GM21447 (cell line): ENCODE measurements around the gene AGBL4.

ENCODE experiments used
- ATAC-seq: cut with Tn5 transposase; IDR thresholded peaks from one replicate; pipeline ENCODE4 v1.9.1; 2021; ENCODE audit not compliant: unreplicated experiment

Gene AGBL4

DNA sequence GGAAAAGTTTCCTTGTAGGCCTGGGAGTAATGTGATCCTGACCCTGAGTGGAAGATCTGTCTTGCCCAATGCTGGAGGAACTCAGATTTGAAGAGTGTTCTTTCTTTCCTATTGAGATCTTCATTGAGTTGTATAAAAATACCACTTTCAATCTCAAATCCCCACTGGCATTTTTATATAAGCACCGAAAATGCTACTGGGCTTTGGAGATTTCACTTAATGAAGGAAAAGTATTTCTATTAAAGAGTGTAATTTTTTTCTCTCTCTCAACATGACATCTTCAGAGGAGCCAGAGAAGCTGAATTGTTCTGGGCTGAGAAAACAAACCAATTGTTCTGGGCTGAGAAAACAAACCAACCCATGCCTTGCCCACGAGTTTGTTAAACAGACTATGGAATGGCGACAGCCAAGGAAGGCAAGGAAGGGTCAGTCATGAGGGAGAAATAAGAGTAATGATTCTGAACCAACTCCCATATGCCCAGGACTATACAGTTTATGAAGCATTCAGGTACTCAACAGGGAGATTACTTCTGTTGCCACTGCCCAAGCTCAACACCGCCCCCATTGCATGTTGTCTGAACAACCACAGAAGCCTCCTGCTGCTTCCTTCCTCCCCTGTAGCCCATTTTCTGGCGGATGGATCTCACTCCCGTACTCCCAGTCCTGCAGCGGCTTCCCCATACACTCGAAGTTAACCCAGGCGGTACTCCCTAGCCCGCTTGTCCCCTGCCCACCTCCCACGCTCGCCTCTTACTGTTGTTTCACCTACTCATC, 1350.2 kb downstream of the AGBL4 start:
- no peak for ATAC-seq

DNA sequence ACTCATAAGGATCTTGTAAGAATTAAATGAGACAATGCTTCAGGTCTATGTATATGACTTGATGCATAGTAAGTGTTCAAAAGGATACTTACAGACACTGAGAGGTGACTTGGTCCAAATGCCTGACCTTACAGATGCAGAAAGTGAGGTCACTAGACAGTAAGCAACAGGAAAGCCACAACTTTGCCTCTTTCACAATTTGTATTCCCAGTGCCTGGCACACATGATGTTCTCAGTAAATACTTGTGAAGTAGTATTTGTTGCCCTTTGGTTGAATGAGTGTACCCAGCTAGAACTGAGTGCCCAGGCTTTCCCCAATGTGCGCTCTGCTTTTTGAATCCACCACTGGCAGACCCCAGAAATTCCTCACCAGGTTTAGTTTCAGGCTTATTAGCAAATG, 1352.2 kb downstream of the AGBL4 start:
- no peak for ATAC-seq

DNA sequence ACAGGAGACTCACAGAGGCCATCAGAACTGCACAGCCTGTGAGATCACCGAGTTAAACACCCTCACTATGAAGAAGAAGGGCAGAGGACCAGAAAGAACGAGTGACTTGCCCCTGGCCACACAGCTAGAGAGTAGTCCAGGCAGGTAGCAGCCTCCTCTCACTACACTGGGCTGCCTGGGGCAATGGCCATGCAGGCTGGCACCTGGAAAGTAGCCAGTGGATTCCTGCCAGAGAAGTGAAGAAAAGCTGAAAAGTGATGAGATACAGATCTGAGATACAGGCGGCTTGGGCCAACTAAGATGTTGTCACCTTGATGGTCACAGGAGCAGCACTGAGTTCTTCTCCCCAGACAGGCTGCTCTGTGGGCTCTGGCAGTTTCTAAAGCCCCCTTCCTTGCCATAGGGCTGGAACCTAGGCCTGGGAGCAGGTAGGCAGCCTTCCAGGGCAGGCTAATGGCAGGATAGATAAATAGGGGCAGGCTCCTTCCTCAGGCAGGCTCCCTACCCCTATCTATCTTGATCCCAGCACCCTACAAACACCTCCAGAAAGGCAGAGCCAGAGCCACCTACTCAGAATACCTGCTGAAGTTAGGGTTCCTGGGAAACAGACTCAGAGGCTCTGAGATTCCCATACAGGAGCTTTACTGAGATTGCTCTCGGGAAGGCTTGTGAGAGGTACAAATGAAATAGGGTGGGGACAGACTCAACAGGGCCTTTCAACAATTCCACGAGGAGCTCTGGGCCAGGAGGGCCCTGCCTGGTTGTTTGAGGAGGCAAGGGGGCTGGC, 1353.3 kb downstream of the AGBL4 start:
- ATAC-seq: no peak

DNA sequence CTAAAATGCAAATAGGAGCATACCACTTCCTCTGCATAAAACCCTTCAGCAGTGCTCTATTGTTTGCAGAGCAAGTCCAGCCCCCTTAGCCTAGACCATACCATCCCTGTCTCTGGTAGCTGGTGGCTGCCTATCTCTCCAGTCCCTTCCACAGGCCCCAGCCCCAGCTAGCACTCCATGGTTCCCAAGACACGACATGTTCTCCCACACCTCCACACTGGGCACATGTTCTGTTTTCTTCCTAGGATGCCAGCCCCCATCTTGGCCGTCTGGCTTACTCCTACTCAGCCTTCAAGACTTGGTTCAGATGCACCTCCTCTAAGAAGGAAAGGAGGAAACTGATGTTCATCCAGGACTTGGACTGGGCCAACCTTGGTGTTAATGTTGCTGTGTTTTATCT, 1355.4 kb downstream of the AGBL4 start:
- ATAC-seq: no peak

DNA sequence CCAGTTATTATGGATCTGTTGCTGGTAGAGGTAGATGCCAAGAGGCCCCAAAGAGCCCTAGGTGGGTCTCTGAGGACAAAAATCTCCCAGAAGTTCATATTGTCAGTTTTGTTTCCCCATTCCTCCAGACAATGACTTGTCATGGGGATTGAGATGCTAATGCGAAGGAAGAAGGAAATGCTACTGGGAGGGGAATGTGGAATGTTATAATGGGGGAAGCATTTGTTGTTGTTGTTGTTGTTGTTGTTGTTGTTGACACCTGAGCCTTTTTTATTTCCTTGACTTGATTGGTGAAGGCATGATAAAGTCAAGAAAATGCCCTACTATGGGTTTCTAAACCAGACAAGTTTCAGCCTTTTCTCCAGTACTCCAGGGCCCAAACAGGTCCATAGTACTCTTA, 1356.0 kb downstream of the AGBL4 start:
- no peak for ATAC-seq

DNA sequence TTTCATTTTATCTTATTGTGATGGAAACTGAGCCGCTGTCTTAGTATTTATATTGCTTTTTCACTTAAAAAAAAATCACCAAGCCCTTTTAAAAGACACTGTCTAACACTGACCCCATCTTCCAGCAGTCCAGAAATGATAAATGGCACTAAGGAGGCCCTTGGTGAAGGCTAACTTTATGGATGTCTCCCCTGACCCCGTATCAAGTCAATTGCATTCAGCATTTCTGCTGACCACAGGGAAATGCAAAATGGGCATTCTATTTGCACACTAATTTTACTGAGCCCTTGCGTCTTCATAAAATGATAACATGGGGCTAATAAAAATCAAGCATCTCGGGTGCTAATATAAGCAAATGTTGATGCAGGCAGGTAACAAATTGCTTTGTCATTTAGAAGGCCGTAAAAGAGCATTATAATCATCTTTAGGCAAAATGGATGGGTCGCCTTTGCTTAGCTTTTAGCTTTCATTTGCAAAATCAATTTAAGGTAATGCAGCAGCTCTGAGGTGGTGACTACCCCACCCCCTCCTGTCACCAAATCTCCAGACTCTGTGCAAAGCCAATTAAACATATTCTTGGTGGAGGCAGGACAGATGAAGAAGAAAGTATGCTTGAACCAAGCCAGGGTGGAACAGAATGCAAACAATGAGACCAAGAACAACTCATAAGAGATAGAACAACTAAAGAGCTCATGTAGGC, 1357.9 kb downstream of the AGBL4 start:
- ATAC-seq: no peak

DNA sequence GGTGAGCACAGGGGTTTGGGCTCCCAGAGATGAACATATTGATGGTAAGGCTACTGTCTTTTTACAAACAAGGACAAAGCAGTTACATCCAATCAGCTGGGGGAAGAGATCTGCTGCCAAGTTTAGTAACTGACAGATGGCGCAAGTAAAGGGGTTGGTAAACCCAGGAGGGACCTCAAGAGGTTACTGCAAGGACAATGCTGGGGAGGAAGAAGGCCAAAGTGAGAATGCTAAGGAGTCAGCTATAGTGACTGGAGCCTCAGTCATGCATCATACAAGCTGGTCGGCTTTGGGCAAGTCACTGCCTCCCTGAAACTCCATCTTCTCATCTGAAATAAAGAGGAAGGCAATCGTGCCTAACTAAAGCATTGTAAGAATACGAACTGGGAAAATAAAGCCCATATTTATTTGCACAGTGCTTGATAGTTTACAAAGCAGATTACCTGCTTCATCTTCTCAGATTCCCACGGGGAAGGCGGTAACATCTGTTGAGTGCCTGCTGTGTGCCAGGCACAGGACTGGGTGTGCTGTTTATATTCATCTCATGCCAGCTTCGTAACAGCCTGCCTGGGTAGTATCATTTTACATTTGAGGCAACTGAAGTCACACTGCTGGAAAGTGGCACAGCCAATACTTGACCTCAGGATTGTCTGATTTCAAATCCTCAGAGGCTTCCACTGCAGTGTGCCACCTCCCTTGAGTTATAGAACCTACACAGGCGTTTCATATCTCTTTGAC, 1361.9 kb downstream of the AGBL4 start:
- ATAC-seq: no peak

DNA sequence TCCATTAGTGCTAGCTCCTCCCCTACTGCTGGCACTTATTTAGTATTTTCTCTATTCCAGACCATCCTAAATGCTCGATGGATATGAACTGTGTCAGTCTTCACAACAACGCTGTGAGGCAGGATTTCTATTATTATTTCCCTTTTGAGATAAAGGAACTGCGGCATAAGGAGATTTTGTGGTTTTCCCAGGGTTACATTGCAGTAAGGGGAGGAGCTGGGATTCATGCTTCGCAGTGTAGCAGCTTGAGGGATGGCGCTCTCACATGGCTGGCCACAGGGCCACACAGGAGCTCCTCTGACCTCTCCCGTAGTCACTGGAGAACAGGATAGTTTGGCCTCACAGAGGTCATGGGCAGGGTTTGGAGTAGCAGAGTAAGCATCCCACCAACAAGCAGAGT, 1364.0 kb downstream of the AGBL4 start:
- no peak for ATAC-seq

DNA sequence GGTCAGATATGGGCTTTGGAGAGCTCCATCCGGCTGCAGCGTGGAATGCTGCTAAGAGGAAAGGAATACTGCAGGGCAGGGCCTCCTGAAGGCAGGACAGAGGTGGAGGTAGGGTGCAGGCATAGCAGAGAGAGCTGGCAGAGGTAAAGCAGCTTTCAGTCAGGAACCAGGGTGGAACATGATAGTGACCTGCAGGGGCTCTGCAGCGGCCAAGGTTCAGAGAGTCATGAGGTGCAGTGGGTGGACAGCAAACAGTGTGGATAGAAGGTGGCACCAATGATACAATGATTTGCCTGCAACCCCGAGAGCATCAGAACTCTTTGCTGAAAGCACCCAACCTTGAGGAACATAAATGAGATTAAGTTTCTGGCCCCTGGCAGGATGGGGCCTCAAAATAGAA, 1366.3 kb downstream of the AGBL4 start:
- no peak for ATAC-seq

DNA sequence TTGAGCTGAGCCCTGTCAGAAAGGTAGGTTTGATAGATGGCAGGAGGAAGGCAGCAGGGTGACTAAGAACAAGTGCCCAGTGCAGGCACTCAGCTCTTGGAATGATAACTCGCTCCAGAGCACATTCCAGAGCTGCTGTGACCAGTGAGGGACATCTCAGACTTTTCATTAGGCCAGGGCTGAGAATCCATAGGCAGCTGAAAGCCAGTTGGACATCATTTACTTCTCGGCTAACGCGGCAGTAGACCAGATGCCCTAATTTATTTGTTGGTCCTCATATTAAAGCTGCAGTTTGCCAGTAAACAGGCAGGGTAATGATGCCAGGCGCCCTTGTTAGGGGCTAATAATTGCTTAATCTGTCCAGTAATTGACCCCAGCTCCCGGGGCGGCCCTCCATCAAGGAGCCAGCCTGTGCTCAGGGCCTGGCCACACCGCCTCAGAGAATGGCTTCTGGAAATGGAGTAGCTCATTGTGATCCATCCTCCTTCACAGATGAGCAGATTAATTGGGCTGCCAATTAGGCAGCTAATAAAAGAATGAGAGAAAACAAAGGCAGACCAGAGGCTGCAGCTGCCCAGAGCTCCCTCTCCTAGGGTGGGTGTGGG, 1369.0 kb downstream of the AGBL4 start:
- no peak for ATAC-seq

DNA sequence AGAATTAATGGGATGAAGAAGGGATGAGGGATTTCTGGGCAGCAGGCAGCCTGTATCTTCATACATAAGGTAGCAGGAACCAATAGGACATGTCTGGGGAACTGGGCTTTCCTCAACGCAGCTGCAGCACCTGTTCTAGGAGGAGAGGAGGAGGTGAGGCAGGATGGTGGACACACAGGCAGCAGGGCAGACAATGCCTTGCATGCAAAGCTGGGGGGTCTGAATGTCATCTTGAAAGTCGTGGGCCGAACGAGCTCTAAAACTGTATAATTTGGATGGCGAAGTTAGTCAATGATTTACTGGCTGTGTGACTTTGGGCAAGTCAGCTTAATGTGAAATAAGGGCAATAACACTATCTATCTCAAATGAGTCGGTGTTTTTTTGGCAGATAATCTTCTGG, 1371.4 kb downstream of the AGBL4 start:
- no peak for ATAC-seq

DNA sequence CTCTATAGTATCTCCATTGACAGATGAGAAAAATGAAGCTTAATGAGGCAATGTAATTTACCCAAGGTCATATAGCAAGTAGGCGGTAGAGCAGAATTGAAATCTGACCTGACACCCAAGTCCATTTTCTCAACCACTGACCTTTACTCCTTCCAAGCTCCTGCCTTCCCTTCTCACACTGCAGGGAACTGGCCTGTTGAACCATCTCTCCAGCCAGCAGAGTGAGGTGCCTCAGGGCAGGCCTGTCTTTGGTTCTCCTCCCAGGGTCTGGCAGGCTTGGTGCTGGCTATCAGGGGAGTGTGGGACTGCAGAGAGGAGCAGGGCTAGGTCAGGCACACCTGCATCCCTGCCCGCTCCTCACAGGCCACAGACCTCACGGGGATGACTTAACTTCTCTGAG, 1373.9 kb downstream of the AGBL4 start:
- no peak for ATAC-seq

DNA sequence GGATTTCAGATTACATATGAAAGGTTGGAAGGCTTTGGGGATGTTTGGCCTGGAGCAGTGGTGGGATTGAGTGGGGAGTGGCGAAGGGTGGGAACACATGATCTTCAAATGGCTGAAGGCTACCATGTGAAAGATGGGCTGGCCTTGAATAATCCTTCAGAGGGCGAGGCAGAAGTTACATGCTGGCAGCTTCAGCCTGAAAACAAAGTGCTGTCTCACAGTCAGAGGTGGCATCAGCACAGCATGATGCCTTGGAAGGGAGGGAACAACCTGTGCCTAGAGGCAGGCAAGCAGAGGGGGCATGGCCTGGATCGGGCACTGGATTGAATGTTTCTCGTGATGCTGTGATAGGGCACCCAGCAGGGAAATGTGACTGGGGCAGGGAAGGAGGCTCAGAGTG, 1377.9 kb downstream of the AGBL4 start:
- no peak for ATAC-seq

DNA sequence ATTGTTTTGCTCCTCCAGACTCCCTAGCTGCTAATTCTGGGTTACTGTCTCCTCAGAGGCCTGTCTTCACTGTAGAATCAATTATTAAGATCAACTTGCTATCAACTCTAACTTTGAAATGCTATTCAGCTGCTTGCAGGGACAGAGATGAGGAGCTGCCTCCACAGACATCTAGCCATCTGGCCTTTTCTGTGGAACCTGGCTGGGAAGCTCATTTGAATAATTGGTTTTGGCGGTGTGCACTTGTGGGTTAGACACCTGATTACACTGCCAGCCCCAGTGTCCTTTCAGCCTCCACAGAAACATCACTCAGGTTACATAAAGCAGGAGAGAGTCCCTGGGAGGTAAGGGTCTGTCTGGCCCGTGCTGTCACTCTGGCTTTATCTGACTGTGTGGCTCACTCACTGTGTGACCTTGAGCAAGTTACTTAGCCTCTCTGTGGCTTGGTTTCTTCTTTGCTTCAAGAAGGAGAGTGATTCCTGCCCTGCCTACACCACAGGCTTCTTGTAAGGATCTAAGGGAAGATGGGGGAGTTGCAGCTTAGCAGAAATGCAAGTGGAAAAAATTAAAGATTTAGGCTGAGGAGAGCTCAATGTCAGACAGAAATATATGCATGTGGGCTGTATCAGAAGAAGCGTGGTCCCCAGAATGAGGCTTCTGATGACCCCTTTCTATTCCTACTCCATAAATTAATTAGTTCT, 1378.7 kb downstream of the AGBL4 start:
- no peak for ATAC-seq

DNA sequence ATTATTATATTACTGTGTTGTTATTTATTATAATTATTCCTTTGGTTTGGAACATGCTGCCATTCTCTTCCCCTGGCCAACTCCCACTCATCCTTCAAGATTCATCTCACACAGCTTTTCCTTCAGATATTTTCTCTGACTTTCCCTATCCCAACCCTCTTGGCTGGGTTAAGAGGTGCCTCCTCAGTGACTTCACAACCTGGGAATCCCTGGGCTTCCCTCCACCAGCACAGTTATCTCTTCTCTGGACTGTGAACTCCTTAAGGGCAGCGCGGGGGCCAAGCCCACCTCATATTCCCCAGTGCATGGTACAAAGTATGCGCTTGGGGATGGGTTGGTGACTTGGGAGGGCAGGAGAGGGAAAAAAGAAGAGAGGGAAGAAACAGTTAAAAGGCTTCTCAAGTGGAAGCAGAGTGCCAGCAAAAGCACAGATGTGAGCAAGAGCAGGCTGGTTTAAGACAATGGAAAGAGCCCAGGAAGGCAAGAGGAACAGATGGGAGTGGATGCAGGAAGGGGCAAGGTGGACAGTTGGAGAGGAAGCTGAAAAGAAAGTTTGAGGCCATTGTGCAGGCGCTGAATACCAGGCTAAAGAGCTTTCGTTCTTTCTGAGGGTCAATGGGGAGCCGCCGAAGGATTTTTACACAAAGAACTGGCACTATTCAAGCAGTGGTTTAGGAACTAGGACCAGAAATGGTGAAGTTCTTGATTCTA, 1379.4 kb downstream of the AGBL4 start:
- no peak for ATAC-seq

DNA sequence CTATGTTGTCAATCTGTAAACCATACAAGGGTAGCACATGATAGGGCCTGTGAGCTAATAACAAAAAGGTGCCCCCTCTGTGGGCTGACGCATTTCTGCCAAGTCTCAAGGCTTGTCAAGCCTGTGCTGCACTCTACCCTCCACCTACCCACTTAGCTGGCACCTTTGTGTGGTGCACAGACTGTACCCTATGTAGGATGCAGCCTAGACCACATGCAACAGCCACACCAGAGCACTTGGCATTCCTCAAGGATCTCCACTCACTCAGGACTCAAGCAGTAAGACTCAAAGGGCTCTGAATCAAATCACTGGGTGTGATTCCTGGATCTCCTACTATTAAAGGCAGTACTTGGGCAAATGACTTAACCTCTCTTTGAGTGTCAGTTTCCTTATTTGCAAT, 1380.6 kb downstream of the AGBL4 start:
- ATAC-seq: no peak

DNA sequence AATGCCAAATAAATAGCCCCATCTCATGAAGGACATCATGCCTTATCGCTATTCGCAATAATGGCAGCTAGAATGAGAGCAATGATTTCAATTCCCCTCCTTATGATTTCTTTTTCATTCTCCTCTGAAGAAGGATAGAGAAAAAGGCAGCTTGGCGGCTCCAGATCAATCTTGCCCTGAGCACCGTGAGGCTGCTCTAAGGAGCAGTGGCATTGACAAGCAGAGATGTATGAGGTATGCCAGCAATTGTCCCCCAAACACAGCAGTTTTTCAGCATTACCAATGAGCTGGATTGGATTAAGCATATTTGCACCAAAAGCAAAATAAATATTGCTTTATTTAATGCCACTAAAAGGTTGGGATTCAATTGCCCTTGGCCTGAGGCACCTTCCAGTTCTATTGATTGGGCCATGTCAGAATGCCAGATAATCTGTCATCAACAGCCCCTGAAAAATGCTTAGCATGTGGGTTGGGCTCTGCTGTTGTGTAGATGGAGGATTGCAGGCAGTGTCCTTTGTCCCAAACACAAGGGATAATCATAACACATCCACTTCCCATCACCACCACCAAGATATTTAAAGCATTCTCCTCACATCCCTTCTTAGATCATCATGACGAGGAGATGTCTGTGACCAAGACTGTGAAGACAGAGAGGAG, 1382.8 kb downstream of the AGBL4 start:
- ATAC-seq: no peak

DNA sequence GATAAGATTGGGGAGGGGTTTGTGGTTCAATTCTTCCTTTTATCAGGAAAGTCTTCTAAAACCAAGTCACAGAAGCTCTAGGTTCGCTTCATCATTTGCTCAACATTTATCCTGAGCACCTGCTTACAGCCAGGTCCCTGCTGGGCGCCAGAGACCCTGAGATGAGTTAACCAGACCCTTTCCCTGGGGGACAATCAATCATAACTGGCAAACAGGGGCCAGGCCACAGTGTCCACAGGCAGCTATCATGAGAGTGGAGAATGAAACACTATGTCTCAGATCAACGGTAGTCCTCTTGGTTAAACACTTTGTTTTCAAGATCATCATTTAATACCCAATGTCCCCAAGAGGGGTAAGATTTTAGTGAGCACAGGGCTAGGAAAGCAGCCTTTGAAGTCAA, 1393.9 kb downstream of the AGBL4 start:
- no peak for ATAC-seq

DNA sequence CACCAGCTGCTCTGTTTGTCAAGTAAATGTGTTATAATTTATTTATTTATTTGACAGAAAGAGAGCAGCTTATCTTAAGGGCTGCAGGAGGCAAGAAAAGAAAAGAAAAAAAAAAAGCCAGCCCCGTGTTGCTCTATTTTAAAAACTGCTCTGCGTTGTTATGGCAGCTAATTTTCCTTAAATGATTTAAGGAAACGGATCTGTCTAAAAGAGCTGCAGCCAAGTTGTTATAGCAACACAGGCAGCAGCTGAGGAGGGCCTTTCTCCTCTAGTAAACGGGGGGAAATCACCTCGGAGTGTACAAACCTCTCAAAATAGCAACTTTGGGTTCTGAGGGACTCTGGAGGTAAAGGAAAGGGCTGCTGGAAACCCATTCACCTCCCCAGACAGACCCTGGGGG, 1396.3 kb downstream of the AGBL4 start:
- no peak for ATAC-seq
